SH-SY5Y (cell line): ENCODE results near the gene NR6A1.

ENCODE experiments used
- GATA2 ChIP-seq: IDR thresholded peaks from 2 replicates; pipeline ENCODE4 v1.6.1; 2011; ENCODE audit warnings: mild to moderate bottlenecking, low read depth, low read length
- GATA3 ChIP-seq: IDR thresholded peaks from 2 replicates; pipeline ENCODE4 v1.6.1; 2011; ENCODE audit warnings: low read depth, mild to moderate bottlenecking, low read length, moderate library complexity

DNA sequence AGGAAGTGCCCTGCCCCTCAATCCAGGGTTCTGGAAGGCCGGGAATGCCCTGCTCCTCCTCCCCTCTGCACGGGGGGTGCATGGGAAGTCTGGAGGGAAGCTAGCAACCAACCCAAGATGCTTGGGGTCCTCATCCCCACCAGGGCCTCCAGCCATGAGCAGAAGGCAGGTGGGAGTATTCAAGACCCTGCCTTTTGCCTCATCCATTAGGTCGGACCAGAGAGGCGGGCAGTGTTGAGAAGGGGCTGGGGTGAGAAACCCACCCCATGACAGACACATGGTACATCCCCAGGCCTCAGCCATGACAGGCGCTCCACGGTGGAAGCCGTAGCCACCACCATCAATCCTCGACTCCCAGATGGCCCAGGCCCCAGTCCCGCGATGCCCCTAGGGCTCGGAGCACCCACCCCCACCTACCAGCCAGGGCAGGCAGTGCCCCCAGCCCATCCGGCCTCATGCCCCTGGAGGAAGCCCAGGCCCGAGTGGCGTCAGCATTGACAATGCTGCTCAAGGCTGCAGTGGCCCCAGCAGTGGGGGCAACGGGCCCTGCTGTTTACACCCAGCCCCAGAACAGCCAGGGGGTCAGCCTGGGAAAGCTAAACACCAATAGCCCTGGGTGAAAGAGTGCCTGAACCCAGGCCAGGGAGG, 272.5 kb downstream of the NR6A1 start:
- TF ChIP-seq GATA2: no peak
- TF ChIP-seq GATA3: no peak
